Measurements from ENCODE around the gene KLK1. TPM values are rescaled to one million over a fixed set of nuclear protein-coding genes. Genes with fewer than 3 reads are reported as not detected.
"Not testable (repeated sequence)": the region's sequence is repeated elsewhere in the genome, so short reads cannot be mapped to it uniquely, and the experiment has no call there.

KLK1 gene
- total RNA-seq, 4 donors from 2014 or later = 0.82 TPM; not detected in 3

GRCh38 chr19:50770888-50771287, 52.7 kb downstream of the KLK1 start:
- no peak for TF ChIP-seq CTCF (IDR thresholded peaks at IDR 0.05)
- no peak for TF ChIP-seq POLR2A (IDR thresholded peaks at IDR 0.05)
- intact Hi-C loops (cut with DNase I; ENCODE audit: low total_unique reads) = loop anchor here (10.0 kb wide), 1 partner anchor 416 kb away; no protein-coding TSS in a partner anchor

GRCh38 chr19:50770164-50770563, 53.4 kb downstream of the KLK1 start, which contains the start of gene GPR32:
TSS of gene GPR32 (plus strand) at chr19:50770464. CDS start at chr19:50770601, 137 bp downstream.
- not testable (repeated sequence) for H3K27me3 ChIP-seq, DNase-seq
- intact Hi-C loops (cut with DNase I; ENCODE audit: low total_unique reads) = loop anchor here (10.0 kb wide), 1 partner anchor 415 kb away; no protein-coding TSS in a partner anchor

More at GRCh38 chr19:50770888-50771287, 52.7 kb downstream of the KLK1 start:
- DNase-seq = no peak
- Histone ChIP-seq H3K27ac (no peak overlapping the region), H3K4me1 (no peaks in the 10 kb centered on the region), H3K4me3 (no peak overlapping the region), H3K27me3 (no peaks in the 10 kb centered on the region), H3K9me3 (no peaks in the 10 kb centered on the region), H3K36me3 (no peaks in the 10 kb centered on the region)

More at GRCh38 chr19:50770164-50770563, 53.4 kb downstream of the KLK1 start, which contains the start of gene GPR32:
- not testable (repeated sequence) for H3K4me1 ChIP-seq, H3K4me3 ChIP-seq, H3K9me3 ChIP-seq, H3K27ac ChIP-seq, H3K36me3 ChIP-seq

Small RNA genes lying within 50 kb of the gene (small RNA-seq; reads per million reads assigned to genes)
- gene SNORD88A (49.7 reads per million, percentile 93 among the genes with 10 or more reads in this experiment), gene SNORD88B (not detected), gene SNORD88C (not detected)

Other genes with a start within 250 kb of the KLK1 start
- under 1 TPM in 1 of 4 donors, not detected in 3; 0.14 TPM for gene SYT3, start 183.9 kb downstream of the KLK1 start, total RNA-seq
- gene C19orf81, start 174.3 kb downstream of the KLK1 start, total RNA-seq = not detected
- gene SHANK1, start 104.0 kb downstream of the KLK1 start, total RNA-seq = 1 to 10 TPM in 2 of 4 donors, not detected in 2; 4.0 to 6.5 TPM
- 100 to 1,000 TPM in 1 of 4 donors, 10 to 100 TPM in 1, 1 to 10 TPM in 2; 1.5 to 105 (median 10.9) TPM for gene CLEC11A, start 100.4 kb downstream of the KLK1 start, total RNA-seq
- gene GPR32, start 53.3 kb downstream of the KLK1 start, total RNA-seq = not detected
- not detected for gene ACP4, start 33.4 kb downstream of the KLK1 start, total RNA-seq
- not detected for gene KLK15, start 9.8 kb upstream of the KLK1 start, total RNA-seq
- gene KLK3, start 31.1 kb upstream of the KLK1 start, total RNA-seq = 1 to 10 TPM in 1 of 4 donors, not detected in 3; 1.4 TPM
- gene KLK2, start 49.7 kb upstream of the KLK1 start, total RNA-seq = under 1 TPM in 1 of 4 donors, not detected in 3; 0.41 TPM
- 1 to 10 TPM in 1 of 4 donors, not detected in 3; 3.4 TPM for gene KLK4, start 87.6 kb upstream of the KLK1 start, total RNA-seq
- gene KLK5, start 129.3 kb upstream of the KLK1 start, total RNA-seq = 1 to 10 TPM in 1 of 4 donors, under 1 TPM in 1, not detected in 2; 0.69 to 1.0 TPM
- gene KLK6, start 145.8 kb upstream of the KLK1 start, total RNA-seq = 1 to 10 TPM in 1 of 4 donors, under 1 TPM in 1, not detected in 2; 0.46 to 1.0 TPM
- 1 to 10 TPM in 1 of 4 donors, under 1 TPM in 1, not detected in 2; 0.14 to 1.1 TPM for gene KLK7, start 160.1 kb upstream of the KLK1 start, total RNA-seq
- 1 to 10 TPM in 1 of 4 donors, not detected in 3; 4.8 TPM for gene KLK8, start 177.8 kb upstream of the KLK1 start, total RNA-seq
- gene KLK10, start 195.9 kb upstream of the KLK1 start, total RNA-seq = 1 to 10 TPM in 2 of 4 donors, not detected in 2; 3.8 to 4.1 TPM
- 1 to 10 TPM in 2 of 4 donors, not detected in 2; 1.3 to 2.0 TPM for gene KLK11, start 202.8 kb upstream of the KLK1 start, total RNA-seq
- not detected for gene KLK12, start 211.2 kb upstream of the KLK1 start, total RNA-seq
- not detected for gene KLK13, start 241.3 kb upstream of the KLK1 start, total RNA-seq